Left ventricle myocardium inferior (tissue), 1 donor: ENCODE results near the gene STX7. TPM values are rescaled to one million over a fixed set of nuclear protein-coding genes. Genes with fewer than 3 reads are reported as not detected.
A peak's percentile ranks its signal among the peaks of the same experiment; 100 is the strongest.

Experiments used
- DNase-seq: peaks from one replicate; pipeline ENCODE4 v3.0.0-alpha.2; 2020
- H3K27ac ChIP-seq: fragments of 200-600 bp; replicated peaks from 2 replicates; pipeline ENCODE4 v1.8.0; 2021
- H3K27me3 ChIP-seq: fragments of 200-600 bp; 2 replicates; pipeline ENCODE4 v1.8.0; 2021; ENCODE audit warnings: low read depth
- H3K36me3 ChIP-seq: fragments of 200-600 bp; 2 replicates; pipeline ENCODE4 v1.8.0; 2021
- H3K4me1 ChIP-seq: fragments of 200-600 bp; 2 replicates; pipeline ENCODE4 v1.8.0; 2021
- H3K4me3 ChIP-seq: fragments of 200-600 bp; 2 replicates; pipeline ENCODE4 v1.8.0; 2021; ENCODE audit warnings: mild to moderate bottlenecking, moderate library complexity
- H3K9me3 ChIP-seq: fragments of 200-600 bp; replicated peaks from 2 replicates; pipeline ENCODE4 v1.8.0; 2021
- intact Hi-C: fragments of 100-400 bp; cut with micrococcal nuclease; formaldehyde crosslinking; loops from one replicate; pipeline ENCODE4 v1.11.0; 2022
- total RNA-seq: library from RNA; stranded (reverse); fragmentation: NEBNext Ultra II Directional; extraction: Animal tissue kit (Norgen Biotek cat#: 25700); gene quantifications from one replicate; pipeline ENCODE4 v1.2.1, GENCODE V29; 2021
- TF ChIP-seq, protein P1 (sequence below): fragments of 200-600 bp; IDR thresholded peaks from 2 replicates; pipeline ENCODE4 v1.8.0; 2021; ENCODE audit warnings: antibody characterized with exemption, mild to moderate bottlenecking, borderline replicate concordance
- donor health status: DM: no; HTN: yes; CAD: no; lungs with severe emphysema.

The STX7 gene
- total RNA-seq, 1 donor from 2014 or later = 48.4 TPM

DNA sequence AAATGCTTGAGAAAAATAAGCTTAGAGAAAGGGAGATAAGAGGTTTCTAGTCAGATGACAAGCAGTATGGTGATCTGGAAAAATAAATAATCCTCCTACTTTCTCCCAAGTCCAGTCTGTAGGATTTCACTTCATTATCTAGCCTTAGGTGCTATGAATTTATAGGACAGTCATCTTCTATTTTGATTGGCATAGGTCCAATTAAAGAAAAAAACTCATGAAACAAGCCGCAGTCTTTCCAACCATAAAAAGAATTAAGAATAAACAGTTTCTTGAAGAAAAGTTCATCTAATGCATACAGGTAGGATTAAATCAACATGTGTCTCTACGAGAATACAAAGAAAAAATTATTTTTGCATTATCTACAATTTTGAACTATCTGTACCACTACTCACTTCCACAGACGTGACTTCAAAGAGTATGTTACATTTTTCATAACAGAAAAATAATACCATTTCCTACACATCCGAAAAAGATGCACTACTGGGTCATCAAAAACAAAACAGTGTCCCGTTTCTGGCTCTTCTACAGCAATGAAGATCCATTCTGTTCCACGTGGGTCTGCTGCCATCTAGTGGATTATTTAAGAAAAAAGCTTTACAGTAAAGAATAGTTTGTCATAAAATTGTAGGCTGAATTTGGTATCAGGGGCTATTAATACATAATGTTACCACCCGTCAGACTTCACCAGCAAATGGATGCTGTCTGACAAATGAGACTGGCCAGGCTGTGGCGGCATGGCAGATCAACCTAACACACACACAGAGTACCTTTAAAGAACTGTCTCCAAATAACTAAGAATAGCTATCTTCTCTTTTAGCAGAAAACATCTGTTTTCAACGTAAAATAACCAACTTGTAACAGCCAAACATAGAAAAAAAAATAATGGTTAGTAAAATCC lies 28.9 kb downstream of the STX7 start:
- no peaks in the 10 kb centered on the region for H3K9me3 ChIP-seq
- H3K27ac ChIP-seq = no peak overlapping the region
- TF ChIP-seq, protein P1, sequence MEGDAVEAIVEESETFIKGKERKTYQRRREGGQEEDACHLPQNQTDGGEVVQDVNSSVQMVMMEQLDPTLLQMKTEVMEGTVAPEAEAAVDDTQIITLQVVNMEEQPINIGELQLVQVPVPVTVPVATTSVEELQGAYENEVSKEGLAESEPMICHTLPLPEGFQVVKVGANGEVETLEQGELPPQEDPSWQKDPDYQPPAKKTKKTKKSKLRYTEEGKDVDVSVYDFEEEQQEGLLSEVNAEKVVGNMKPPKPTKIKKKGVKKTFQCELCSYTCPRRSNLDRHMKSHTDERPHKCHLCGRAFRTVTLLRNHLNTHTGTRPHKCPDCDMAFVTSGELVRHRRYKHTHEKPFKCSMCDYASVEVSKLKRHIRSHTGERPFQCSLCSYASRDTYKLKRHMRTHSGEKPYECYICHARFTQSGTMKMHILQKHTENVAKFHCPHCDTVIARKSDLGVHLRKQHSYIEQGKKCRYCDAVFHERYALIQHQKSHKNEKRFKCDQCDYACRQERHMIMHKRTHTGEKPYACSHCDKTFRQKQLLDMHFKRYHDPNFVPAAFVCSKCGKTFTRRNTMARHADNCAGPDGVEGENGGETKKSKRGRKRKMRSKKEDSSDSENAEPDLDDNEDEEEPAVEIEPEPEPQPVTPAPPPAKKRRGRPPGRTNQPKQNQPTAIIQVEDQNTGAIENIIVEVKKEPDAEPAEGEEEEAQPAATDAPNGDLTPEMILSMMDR = peak; percentile 80
- no peak for DNase-seq
- H3K36me3 ChIP-seq = no peaks in the 10 kb centered on the region
- peaks cover 41% of the 10 kb centered on the region for H3K4me1 ChIP-seq
- no peak overlapping the region for H3K4me3 ChIP-seq
- no peaks in the 10 kb centered on the region for H3K27me3 ChIP-seq
- intact Hi-C loops = no loop called here

DNA sequence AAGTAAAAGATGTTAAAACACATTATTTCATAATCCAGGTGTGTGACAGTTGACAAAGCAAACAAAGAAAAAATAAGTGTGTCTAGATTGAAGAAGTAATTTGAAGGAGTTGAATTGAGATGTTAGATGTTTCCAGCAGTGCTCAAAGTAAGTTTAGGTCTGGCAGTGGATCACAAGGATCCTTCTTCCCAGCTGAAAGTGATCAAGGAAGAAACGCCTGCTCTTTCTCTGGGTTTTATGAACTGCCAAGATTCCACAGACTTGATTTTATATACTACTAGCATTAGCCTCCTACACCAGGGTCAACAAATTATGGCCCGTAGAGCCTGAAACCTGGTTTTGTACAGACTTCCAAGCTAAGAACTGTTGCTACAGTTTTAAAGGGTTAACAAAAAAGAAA lies 30.3 kb downstream of the STX7 start:
- Histone ChIP-seq H3K4me3 (no peak overlapping the region), H3K36me3 (no peaks in the 10 kb centered on the region), H3K27me3 (no peaks in the 10 kb centered on the region), H3K4me1 (peaks cover 51% of the 10 kb centered on the region), H3K9me3 (no peaks in the 10 kb centered on the region), H3K27ac (no peak overlapping the region)
- TF ChIP-seq, protein P1 = no peak
- DNase-seq = no peak
- intact Hi-C loops = no loop called here

DNA sequence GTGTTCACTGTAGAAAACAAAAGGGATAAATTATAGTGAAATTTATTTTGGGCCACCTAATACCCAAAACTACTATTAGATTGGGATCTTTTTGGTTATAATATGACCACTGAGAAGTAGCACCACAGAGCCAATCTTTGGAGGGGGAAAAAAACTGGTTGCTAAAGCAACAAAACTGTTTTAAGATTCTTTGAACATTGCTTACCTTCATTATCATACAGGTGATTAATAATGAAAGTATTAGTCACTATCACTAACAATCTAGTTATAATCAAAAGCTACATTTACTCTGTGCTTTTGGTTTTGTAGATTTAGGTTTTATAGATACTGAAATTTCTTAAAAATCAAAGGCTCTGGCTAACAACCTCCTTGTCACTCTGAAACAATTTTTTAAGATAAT lies 31.7 kb downstream of the STX7 start:
- TF ChIP-seq, protein P1 = no peak
- no peaks in the 10 kb centered on the region for H3K9me3 ChIP-seq
- no peak overlapping the region for H3K4me3 ChIP-seq
- no peaks in the 10 kb centered on the region for H3K27me3 ChIP-seq
- intact Hi-C loops = no loop called here
- DNase-seq = no peak
- no peaks in the 10 kb centered on the region for H3K36me3 ChIP-seq
- H3K27ac ChIP-seq = no peak overlapping the region
- H3K4me1 ChIP-seq = peaks cover 63% of the 10 kb centered on the region

DNA sequence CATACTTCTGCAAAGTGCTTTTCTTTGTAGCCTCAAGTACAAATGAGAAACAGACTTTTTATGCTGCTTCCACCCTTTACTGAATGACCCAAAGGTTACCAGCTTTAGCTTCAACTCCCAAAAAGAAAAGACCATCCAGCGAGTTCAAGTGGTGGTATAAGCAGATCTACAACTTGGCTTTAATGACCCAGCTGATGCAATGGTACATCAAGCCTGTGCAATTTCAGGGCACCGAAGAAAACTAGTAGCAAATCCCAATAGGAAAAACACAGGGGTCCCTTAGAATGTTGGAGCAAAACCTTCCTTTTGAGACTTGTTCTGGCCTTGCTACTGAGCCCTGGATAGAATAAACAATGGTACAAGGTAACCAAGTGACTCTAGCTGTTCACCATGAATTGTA lies 33.8 kb downstream of the STX7 start:
- Histone ChIP-seq H3K9me3 (no peaks in the 10 kb centered on the region), H3K36me3 (no peaks in the 10 kb centered on the region), H3K27ac (no peak overlapping the region), H3K4me1 (peaks cover 62% of the 10 kb centered on the region), H3K27me3 (no peaks in the 10 kb centered on the region), H3K4me3 (no peak overlapping the region)
- TF ChIP-seq, protein P1 = no peak
- DNase-seq = no peak
- intact Hi-C loops = no loop called here

DNA sequence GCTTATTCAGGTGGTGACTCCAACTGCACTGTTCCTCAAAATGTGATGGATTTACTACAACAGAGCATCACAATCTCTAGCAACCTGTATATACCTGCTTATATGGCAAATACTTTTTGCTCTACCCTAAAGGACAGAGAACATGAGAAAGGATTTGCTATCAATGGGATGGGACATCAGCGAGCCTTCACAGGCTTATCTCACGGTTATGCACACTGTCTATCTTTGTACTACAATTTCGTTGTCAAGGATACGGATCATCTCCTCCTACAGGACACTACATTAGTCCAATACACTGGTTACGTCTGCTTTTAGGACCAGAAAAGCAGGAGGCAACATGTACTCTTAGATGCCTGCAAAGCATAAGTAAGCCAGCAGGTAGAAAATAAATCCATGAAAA lies 34.2 kb downstream of the STX7 start:
- intact Hi-C loops = no loop called here
- DNase-seq = no peak

More for the DNA sequence above, 34.2 kb downstream of the STX7 start:
- Histone ChIP-seq H3K27me3 (no peaks in the 10 kb centered on the region), H3K9me3 (no peaks in the 10 kb centered on the region), H3K36me3 (no peaks in the 10 kb centered on the region), H3K27ac (no peak overlapping the region), H3K4me1 (peaks cover 58% of the 10 kb centered on the region), H3K4me3 (no peak overlapping the region)
- TF ChIP-seq, protein P1 = no peak
